Hypothalamus (tissue), 51 donors: ENCODE data around the gene ARHGEF16.

ENCODE experiments used
- DNase-seq, 51 donors: peaks; one replicate each; lab custom pipeline; 2025; lab: John Stamatoyannopoulos, UW

Gene ARHGEF16

DNA sequence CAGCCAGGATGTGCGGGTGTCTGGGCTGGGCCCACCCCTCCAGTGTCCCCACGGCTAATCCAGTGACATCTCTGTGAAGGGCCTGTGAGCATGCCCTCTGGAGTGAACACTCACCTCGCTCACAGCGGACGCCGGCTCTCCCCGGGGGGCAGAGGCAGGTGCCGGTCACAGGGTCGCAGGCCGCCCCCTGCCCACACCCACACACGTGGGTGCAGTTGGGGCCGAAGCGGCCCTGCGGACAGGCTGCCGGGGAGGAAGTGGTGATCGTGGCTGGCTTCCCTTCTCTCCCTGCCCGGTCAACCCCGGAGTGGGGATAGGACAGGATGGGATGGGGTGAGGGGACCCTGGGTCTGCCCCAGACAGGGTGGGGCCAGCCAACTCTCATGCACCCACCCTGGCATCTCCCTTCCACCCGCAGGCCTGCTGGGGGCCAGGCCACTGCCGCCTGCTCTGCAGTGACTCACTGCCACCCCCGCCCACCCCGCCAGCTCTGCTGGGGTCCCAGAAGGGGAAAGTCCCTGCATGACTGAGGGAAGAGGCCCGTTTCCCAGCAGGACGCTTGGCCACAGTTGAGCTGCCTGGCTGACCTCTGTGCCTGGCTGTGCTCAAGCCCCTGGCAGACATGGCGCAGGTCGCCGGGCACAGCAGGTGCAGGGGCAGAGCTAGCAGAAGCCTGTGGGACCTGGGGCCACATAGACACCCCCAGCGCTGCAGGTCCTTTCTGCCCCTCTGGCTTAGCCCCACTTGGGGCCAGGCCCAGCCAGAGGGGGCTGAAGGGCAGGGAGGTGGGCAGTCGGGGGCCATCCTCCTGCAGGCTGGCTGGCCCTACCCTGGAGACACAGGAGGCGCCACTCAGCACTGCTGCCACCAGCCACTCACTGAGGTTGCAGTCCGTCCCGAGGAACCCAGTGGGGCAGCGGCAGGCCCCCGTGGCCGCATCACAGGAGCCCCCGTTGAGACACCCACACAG, 41.6 kb downstream of the ARHGEF16 start:
- DNase-seq = peak in 2 of 51 donors; percentile 17 to 30

DNA sequence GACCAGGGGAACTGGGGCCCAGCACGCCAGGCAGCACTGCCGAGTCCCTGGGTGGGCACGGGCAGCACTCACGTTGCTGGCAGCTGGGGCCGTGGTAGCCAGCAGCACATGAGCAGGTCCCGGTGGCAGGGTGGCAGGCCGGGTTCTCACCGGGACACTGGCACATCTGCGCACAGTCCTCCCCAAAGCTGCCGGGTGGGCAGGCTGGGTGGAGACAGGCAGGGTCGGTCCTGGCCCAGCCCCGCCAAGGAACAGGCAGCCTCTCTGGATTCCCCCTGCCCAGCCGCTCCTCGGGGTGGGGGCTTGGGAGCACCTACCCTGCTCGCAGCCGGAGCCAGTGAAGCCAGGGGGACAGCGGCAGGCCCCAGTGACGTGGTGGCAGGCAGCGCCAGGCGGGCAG, 42.5 kb downstream of the ARHGEF16 start:
- DNase-seq = no peak

DNA sequence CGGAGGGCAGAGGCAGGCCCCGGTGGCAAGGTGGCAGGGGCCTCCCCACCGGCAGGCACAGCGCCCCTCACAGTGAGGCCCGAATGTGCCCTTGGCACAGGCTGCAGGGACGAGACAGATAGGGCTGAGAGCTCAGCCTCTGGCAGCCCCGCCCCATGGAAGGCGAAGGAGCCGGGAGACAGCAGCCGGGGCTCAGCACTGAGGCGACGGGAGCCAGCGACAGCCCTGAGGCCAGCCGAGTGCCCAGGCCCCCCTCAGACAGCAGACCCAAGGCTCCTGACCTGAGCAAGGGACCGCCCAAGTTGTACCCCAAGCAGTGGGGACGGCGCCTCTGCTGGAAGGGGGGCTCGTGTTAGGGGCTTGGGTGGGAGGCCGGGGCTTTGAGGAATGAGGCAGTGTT, 43.1 kb downstream of the ARHGEF16 start:
- DNase-seq = no peak

GRCh38 chr1:3498246-3498930, 43.9 kb downstream of the ARHGEF16 start:
- DNase-seq = no peak

DNA sequence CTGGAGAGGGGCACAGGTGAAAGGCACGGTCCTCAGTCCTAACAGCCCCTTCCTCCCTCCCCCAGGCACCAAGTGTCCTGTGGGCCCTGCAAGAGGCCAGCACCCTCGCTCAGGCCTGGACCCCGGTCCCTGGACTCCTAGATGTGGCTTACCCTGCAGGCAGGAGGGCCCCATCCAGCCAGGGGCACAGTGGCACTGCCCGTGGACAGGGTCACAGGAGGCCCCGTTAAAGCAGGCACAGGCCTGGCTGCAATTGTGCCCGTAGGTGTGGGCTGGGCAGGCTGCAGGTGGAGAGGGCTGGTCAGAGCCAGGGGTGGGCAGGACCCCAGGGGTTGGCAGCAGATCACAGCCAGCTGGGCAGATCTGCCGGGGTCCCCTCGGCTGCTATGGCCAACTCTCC, 44.5 kb downstream of the ARHGEF16 start:
- DNase-seq = no peak

GRCh38 chr1:3499611-3500010, 45.1 kb downstream of the ARHGEF16 start:
- no peak for DNase-seq

DNA sequence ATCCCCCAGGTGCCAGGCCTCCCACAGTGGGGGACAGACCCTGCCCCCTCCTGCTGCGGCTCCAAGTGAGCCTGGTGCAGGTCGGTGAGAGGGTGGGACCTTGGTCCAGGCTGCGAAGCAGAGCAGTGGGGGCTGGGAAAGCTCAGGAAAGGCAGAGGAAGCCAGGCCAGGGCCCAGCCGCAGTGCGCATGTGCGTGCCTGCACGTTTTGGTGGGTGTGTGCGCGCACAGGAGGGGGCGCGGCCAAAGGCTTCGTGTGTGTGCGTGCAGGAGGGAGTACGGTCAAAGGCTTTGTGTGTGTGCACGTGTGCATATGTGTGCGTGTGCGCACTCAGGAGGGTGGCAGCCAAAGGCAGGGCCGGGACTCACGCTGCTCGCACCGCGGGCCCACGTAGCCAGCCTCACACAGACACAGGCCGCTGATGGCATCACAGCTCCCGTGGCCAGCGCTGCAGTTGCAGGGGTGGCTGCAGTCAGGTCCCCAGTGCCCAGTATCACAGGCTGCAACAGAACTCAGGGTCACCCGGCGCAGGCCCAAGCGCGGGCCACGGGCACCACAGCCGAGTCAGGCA, 45.9 kb downstream of the ARHGEF16 start:
- no peak for DNase-seq

DNA sequence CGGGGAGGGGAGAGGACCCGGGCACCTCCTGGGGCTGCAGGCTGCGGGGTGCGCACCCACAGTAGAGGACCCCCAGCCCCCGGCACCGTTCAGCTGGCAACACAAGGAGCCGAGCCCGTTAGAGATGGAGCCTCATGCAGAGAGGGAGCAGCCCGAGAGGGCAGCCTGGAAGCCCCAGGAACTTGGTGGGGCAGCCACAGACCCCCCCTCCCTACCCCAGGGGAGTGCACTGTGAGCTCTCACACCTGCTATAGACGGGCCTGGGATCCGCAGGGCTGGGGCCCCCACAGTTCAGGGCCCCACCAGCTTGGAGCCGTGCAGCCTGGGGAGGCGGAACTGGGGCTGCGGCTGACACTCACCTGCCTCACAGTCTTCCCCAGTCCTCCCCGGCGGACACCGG, 47.0 kb downstream of the ARHGEF16 start:
- DNase-seq = no peak

DNA sequence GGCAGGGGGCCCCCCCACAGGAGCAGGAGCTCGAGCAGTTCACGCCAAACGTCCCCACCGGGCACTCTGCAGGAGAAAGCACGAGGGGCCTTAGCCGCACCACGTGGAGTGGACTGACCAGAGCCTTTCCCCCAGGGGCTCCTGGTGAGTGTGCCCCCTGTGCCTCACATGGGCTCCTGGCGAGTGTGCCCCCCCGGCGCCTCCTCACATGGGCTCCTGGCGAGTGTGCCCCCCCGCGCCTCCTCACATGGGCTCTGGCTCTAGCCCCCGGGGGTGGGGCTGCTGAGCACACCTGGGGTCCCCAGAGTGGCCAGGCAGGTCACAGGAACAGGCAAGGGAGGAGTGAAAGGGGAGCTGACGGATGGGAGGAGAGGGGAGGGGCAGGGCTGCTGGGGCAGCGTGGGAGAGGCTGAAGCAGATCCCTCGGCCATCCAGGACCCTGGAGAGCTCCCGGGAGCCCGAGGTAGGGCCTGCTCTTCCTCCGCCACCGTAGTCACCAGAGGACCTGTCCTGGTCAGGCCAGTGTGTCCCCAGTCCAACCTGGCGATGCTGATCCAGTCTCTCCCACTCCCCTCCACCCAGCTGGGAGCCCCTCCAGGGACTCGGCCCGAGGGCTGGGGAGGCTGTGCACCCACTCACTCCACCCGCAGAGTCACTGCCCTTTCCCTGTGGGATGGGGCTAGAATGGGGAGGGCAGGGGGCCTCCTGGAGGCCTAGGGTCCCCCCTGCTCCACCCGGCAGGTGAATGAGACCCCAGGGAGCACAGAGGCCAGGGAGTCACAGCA, 47.6 kb downstream of the ARHGEF16 start:
- peak in 29 of 51 donors; percentile 4 to 69 (median 37) for DNase-seq

DNA sequence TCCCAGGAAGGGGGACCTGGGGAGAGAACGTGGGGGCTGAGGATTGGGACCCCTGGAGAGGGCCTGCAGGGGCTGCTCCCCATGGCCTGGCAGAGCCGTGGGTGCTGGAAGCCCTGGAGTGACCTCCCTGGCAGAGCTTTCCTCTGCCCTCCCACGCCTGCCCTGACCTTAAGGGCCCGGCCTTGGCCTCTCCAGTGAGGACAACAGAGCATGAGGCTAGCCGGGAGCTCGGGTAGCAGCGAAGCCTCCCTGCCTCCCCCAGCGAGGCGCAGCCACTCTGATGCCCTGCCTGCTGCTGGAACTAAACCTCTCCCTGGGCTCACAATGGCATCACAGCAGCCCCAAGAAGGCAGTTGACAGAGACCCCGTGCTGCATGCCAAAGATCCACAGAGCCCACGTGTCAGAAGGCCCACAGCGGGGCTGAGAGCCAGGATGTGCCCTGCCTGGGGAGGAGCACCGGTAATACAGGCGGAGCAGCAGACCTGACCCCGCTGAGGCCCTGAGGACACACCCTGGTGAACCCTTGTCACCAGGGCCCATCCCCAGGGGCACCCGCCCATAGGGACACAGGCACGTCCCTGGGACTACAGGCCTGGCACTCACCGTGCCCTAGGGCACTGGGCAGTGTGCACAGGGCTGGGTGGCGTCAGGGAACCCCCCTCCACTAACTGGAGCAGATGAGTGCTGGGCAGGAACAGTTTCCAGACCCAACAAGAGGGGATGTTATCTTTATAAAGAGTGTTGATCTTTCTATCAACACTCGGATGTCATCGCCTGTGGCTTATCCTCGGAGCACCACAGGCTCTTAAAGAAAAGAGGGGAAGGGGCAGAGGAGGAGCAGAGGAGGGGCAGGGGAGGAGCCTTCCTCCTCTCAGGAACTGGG, 48.4 kb downstream of the ARHGEF16 start:
- DNase-seq = no peak

- no peak for DNase-seq
Measured at GRCh38 chr1:3503525-3503886, 49.0 kb downstream of the ARHGEF16 start.

GRCh38 chr1:3504151-3504821, 49.8 kb downstream of the ARHGEF16 start:
- peak in 39 of 51 donors; percentile 5 to 85 (median 57) for DNase-seq

GRCh38 chr1:3504822-3505153, 50.3 kb downstream of the ARHGEF16 start:
- peak in 6 of 51 donors; percentile 19 to 48 (median 30) for DNase-seq

- no peak for DNase-seq
Measured at GRCh38 chr1:3505161-3505560, 50.7 kb downstream of the ARHGEF16 start.

DNA sequence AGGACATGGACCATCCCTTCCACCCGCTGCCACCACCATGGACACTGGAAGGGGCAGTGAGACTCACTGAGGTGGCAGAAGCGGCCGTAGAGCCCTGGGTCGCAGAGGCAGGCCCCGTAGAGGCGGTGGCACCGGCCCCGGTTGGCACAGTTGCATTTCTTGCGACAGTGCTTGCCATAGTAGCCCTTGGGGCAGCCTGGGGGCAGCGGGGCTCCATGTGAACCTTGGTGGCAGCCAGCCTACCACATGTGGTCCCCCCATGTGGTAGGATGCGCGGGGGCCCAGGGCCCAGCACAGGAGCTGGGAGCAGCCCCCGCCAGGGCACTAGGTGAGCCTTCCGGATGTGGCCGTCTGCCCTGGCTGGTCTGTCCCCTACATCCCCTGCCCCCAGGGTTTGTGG, 51.6 kb downstream of the ARHGEF16 start:
- DNase-seq = no peak

DNA sequence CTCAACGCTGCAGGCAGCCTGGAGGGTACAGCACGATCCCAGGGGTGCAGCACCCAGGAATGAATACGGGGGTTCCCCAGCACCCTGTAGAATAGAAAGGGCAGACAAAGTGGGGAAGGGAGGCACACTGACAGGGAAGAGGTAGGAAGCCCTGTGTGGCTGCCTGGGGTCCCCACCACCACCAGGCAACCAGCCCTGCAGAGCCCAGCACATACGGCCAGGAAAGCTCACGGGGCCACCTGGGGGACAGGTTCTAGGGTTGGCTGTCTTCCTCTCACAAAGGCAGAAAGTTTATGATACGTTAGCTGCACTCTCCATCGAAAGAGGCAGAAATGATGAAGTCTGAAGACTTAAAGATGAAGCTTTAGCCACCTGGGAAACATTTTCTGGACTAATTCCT, 52.5 kb downstream of the ARHGEF16 start:
- DNase-seq = no peak

GRCh38 chr1:3507636-3508275, 53.3 kb downstream of the ARHGEF16 start:
- no peak for DNase-seq

GRCh38 chr1:3508757-3509415, 54.4 kb downstream of the ARHGEF16 start:
- DNase-seq = no peak
